Transverse colon (tissue), 4 donors: Measurements from ENCODE around the gene UBAP2L. TPM values are rescaled to one million over a fixed set of nuclear protein-coding genes. Genes with fewer than 3 reads are reported as not detected.

Experiments
- DNase-seq: peaks from one replicate; pipeline ENCODE4 v3.0.0-alpha.2; 2019
- H3K27ac ChIP-seq, 4 donors: fragments of 200-600 bp; sonication (generic); 2 replicates each; pipeline ENCODE4 v1.5.1; 2016 to 2018; ENCODE audit warnings: inconsistent platforms in 4 of 4
- H3K27me3 ChIP-seq: fragments of 200-600 bp; sonication (generic); 2 replicates; pipeline ENCODE4 v1.5.1; 2017; ENCODE audit warnings: inconsistent platforms
- H3K36me3 ChIP-seq, 4 donors: fragments of 200-600 bp; sonication (generic); 2 replicates each; pipeline ENCODE4 v1.5.1; 2017 to 2019; ENCODE audit warnings: inconsistent platforms in 4 of 4
- H3K4me1 ChIP-seq, 4 donors: fragments of 200-600 bp; sonication (generic); 2 replicates each; pipeline ENCODE4 v1.5.1; 2017 to 2020; ENCODE audit warnings: inconsistent platforms in 4 of 4
- H3K4me3 ChIP-seq, 4 donors: fragments of 200-600 bp; sonication (generic); 1 replicate in 1 of 4; 2 replicates in 3 of 4; pipeline versions ENCODE4 v1.5.1 to v1.6.1; 2017 to 2019; ENCODE audit warnings: inconsistent platforms in 4 of 4
- H3K9me3 ChIP-seq, 2 donors: fragments of 200-600 bp; sonication (generic); 2 replicates each; pipeline ENCODE4 v1.5.1; 2017 to 2019; ENCODE audit warnings: inconsistent platforms in 2 of 2
- CTCF ChIP-seq, 5 experiments: fragments of 200-600 bp in 3 of 5; fragments of 450-650 bp in 2 of 5; sonication (generic) in 3 of 5; IDR thresholded peaks; 1 replicate in 2 of 5; 2 replicates in 3 of 5; pipeline ENCODE4 v1.5.1; 2016 to 2017; ENCODE audit warnings: antibody characterized with exemption in 5 of 5, inconsistent platforms in 3 of 5, mild to moderate bottlenecking in 2 of 5, moderate library complexity in 1 of 5
- EP300 ChIP-seq: sonication (generic); formaldehyde crosslinking; IDR thresholded peaks from one replicate; pipeline ENCODE4 v1.6.1; 2017; ENCODE audit warnings: antibody characterized with exemption, low read depth
- POLR2A ChIP-seq: fragments of 450-650 bp; IDR thresholded peaks from one replicate; pipeline ENCODE4 v1.6.1; 2016; ENCODE audit warnings: antibody characterized with exemption, mild to moderate bottlenecking, moderate library complexity
- POLR2AphosphoS5 ChIP-seq, 3 donors: sonication (generic); formaldehyde crosslinking; IDR thresholded peaks; one replicate each; pipeline ENCODE4 v1.6.1; 2016; ENCODE audit warnings: antibody characterized with exemption in 3 of 3
- WGBS, 2 donors: methylation state at CpG; one replicate each; pipeline ENCODE4 v1.1.5; 2018; ENCODE audit warnings: low coverage in 1 of 2; 5-methylcytosine and 5-hydroxymethylcytosine counted together
- in situ Hi-C, 4 donors: fragments of 200-750 bp; cut with MboI; loops; one replicate each; pipeline versions ENCODE4 v1.15.0 to v1.15.1; 2017; ENCODE audit warnings: low sequenced_read_pairs in 3 of 4, low pct_ligation_motif_present in 1 of 4, low pct_unique_long_range_greater_than_20kb in 1 of 4
- intact Hi-C: fragments of 100-400 bp; cut with DNase I; formaldehyde crosslinking; loops from one replicate; pipeline ENCODE4 v1.15.1; 2023; ENCODE audit warnings: low total_unique reads
- total RNA-seq, 4 donors: library from RNA; depleted of rRNA; stranded (reverse); fragments of >200 nt; gene quantifications; one replicate each; pipeline ENCODE4 v1.1.0, GENCODE V29; 2016

UBAP2L gene
- total RNA-seq, 4 donors from 2014 or later, result 42.4 to 62.0 (median 50.6) TPM

GRCh38 chr1:154237880-154238506 is 17.2 kb downstream of the UBAP2L start:
- no peak for TF ChIP-seq POLR2AphosphoS5 (IDR thresholded peaks at IDR 0.05)
- TF ChIP-seq POLR2A, result no peak
- TF ChIP-seq EP300, result no peak
- TF ChIP-seq CTCF (IDR thresholded peaks at IDR 0.05), result no peak
- H3K36me3 ChIP-seq, result peaks cover 0 to 85% (median 35%) of the 10 kb centered on the region in 4 donors
- no peaks in the 10 kb centered on the region for H3K4me1 ChIP-seq
- no peaks in the 10 kb centered on the region for H3K27me3 ChIP-seq
- no peak overlapping the region for H3K27ac ChIP-seq
- 90 to 97% methylated on average over 6 of the region's 6 CpGs for WGBS, 2 donors
- intact Hi-C loops, result no loop called here
- in situ Hi-C loops, result no loop called here
- no peak for DNase-seq
- no peaks in the 10 kb centered on the region for H3K9me3 ChIP-seq
- no peak overlapping the region for H3K4me3 ChIP-seq

DNA sequence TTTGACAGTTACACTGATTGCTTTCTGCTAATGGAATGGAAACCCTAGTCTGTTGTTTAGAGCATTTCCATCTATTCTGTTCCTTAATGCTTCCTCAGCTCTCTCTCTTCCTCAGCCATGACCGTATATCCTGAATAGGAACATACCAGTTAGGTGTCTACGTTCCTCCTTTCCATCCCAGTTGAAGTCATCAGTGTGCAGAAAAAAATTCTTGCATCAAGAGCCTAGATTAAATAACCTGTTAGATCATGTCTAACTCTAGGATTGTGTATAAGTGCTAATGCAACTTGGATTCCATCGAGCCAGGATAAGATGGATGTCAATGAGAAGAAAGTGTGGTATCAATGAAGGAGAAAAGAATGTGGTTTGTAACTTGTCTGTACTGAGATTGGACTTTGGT is 18.7 kb downstream of the UBAP2L start:
- H3K36me3 ChIP-seq, result peaks cover 0 to 90% (median 40%) of the 10 kb centered on the region in 4 donors
- in situ Hi-C loops, result no loop called here
- intact Hi-C loops, result no loop called here

GRCh38 chr1:154240294-154240833 is 19.6 kb downstream of the UBAP2L start:
- peaks cover 0 to 90% (median 40%) of the 10 kb centered on the region in 4 donors for H3K36me3 ChIP-seq
- no peaks in the 10 kb centered on the region for H3K4me1 ChIP-seq
- no peak overlapping the region for H3K4me3 ChIP-seq
- DNase-seq, result no peak
- H3K9me3 ChIP-seq, result no peaks in the 10 kb centered on the region
- no peaks in the 10 kb centered on the region for H3K27me3 ChIP-seq
- 84 to 91% methylated on average over 2 to 3 of the region's 3 CpGs for WGBS, 2 donors
- TF ChIP-seq CTCF (IDR thresholded peaks at IDR 0.05) (no peak), POLR2A (no peak), POLR2AphosphoS5 (IDR thresholded peaks at IDR 0.05) (no peak), EP300 (no peak)
- in situ Hi-C loops (no loop called here), intact Hi-C loops (no loop called here)
- H3K27ac ChIP-seq, result no peak overlapping the region

More for the DNA sequence above, 18.7 kb downstream of the UBAP2L start:
- Histone ChIP-seq H3K4me1 (no peaks in the 10 kb centered on the region), H3K27me3 (no peaks in the 10 kb centered on the region), H3K27ac (no peak overlapping the region), H3K4me3 (no peak overlapping the region), H3K9me3 (no peaks in the 10 kb centered on the region)
- no peak for DNase-seq
- 90 to 93% methylated on average over 3 of the region's 3 CpGs for WGBS, 2 donors
- no peak for TF ChIP-seq CTCF (IDR thresholded peaks at IDR 0.05)
- no peak for TF ChIP-seq POLR2AphosphoS5 (IDR thresholded peaks at IDR 0.05)
- no peak for TF ChIP-seq POLR2A
- no peak for TF ChIP-seq EP300

- Histone ChIP-seq H3K27me3 (no peaks in the 10 kb centered on the region), H3K4me3 (no peak overlapping the region), H3K36me3 (peaks cover 0 to 90% (median 40%) of the 10 kb centered on the region in 4 donors), H3K9me3 (no peaks in the 10 kb centered on the region), H3K27ac (no peak overlapping the region), H3K4me1 (no peaks in the 10 kb centered on the region)
- in situ Hi-C loops (no loop called here), intact Hi-C loops (no loop called here)
- TF ChIP-seq POLR2A (no peak), POLR2AphosphoS5 (IDR thresholded peaks at IDR 0.05) (no peak), CTCF (IDR thresholded peaks at IDR 0.05) (no peak), EP300 (no peak)
- no peak for DNase-seq
- WGBS, 2 donors, result 97% methylated on average over 3 of the region's 3 CpGs; no CpG with 5 or more reads in 1 of the 2 donors
These were observed 21.1 kb downstream of the UBAP2L start for GRCh38 chr1:154241703-154242351.
